ENCODE measurements around the gene HSP90AB1.

Gene HSP90AB1

GRCh38 chr6:44269921-44270525 lies 23.1 kb downstream of the HSP90AB1 start, which contains the start of gene TMEM151B:
TSS of gene TMEM151B (plus strand) at chr6:44270450. CDS start at chr6:44270743, 293 bp downstream.
- no peak for DNase-seq

GRCh38 chr6:44270526-44271405 lies 23.9 kb downstream of the HSP90AB1 start:
- no peak for DNase-seq

- DNase-seq = no peak
Measured at GRCh38 chr6:44271406-44271723, 24.5 kb downstream of the HSP90AB1 start.

- no peak for DNase-seq
Measured at GRCh38 chr6:44271914-44272313, 25.0 kb downstream of the HSP90AB1 start.

GRCh38 chr6:44272529-44272928 lies 25.6 kb downstream of the HSP90AB1 start:
- DNase-seq = no peak

GRCh38 chr6:44272999-44273566 lies 26.2 kb downstream of the HSP90AB1 start:
- no peak for DNase-seq

GRCh38 chr6:44273617-44274016 lies 26.7 kb downstream of the HSP90AB1 start:
- DNase-seq = no peak

GRCh38 chr6:44275271-44275748 lies 28.4 kb downstream of the HSP90AB1 start:
- no peak for DNase-seq

GRCh38 chr6:44275749-44276648 lies 29.1 kb downstream of the HSP90AB1 start:
- no peak for DNase-seq

- DNase-seq = no peak
Measured at GRCh38 chr6:44276667-44277640, 30.1 kb downstream of the HSP90AB1 start.

GRCh38 chr6:44277763-44278162 lies 30.9 kb downstream of the HSP90AB1 start:
- DNase-seq = no peak

GRCh38 chr6:44278315-44278714 lies 31.4 kb downstream of the HSP90AB1 start:
- no peak for DNase-seq

GRCh38 chr6:44278774-44279697 lies 32.1 kb downstream of the HSP90AB1 start:
- DNase-seq = no peak

GRCh38 chr6:44284121-44284520 lies 37.2 kb downstream of the HSP90AB1 start:
- DNase-seq = peak; percentile 47

- no peak for DNase-seq
Measured at GRCh38 chr6:44284867-44285266, 38.0 kb downstream of the HSP90AB1 start.

- DNase-seq = no peak
Measured at GRCh38 chr6:44285552-44286284, 38.8 kb downstream of the HSP90AB1 start.

- no peak for DNase-seq
Measured at GRCh38 chr6:44286285-44286565, 39.3 kb downstream of the HSP90AB1 start.

- DNase-seq = no peak
Measured at GRCh38 chr6:44286747-44287146, 39.8 kb downstream of the HSP90AB1 start.

GRCh38 chr6:44289726-44290260 lies 42.9 kb downstream of the HSP90AB1 start:
- no peak for DNase-seq

- no peak for DNase-seq
Measured at GRCh38 chr6:44291841-44292240, 44.9 kb downstream of the HSP90AB1 start.

Data from GF-D8 (cell line).